Measurements from ENCODE around the gene DRGX.
A peak's percentile ranks its signal among the peaks of the same experiment; 100 is the strongest.

DRGX gene

DNA sequence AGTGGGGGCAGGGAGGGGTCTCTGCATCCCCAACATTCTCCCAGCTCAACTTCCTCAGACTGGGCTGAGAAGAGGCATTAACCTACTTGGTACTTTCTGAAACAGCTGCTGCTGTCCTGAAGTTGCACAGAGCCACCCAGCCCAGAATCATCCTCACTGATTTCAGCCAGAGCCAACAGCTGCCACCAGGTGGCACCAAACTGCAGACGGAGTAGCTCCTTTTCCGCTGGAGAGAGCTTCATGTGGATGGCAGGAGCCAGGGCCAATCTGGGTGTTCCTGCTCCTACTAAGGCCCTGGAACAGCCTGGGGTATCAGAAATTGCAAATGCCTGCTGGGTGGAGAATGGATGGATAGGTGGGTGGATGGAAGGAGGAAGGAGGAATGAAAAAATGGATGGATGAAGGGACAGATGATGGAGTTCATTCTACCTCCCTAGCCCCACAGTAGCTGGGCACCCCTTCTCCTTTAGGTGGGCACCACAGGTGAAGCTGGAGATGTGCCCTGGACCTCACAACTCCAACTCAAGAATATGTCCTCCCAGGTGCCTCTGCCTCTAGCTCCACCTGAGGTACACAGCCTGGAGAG lies 11.8 kb upstream of the DRGX start:
- Histone ChIP-seq H3K27me3 (ENCODE audit: insufficient read depth, low read length) (peaks cover 92% of the 10 kb centered on the region), H2AFZ (ENCODE audit: low read length, unreplicated experiment) (no peak overlapping the region), H3K4me3 (ENCODE audit: low read depth, low read length) (no peak overlapping the region), H3K27ac (ENCODE audit: low read depth, low read length) (no peak overlapping the region), H3K79me2 (ENCODE audit: control insufficient read depth, insufficient read depth, low read length, unreplicated experiment) (no peaks in the 10 kb centered on the region), H3K36me3 (ENCODE audit: insufficient read depth, low read length) (no peaks in the 10 kb centered on the region), H3K4me1 (ENCODE audit: control insufficient read depth, insufficient read depth, low read length, unreplicated experiment) (no peaks in the 10 kb centered on the region)

GRCh38 chr10:49407151-49407550 lies 11.3 kb upstream of the DRGX start:
- no peaks in the 10 kb centered on the region for H3K4me1 ChIP-seq (ENCODE audit: control insufficient read depth, insufficient read depth, low read length, unreplicated experiment)
- H3K79me2 ChIP-seq (ENCODE audit: control insufficient read depth, insufficient read depth, low read length, unreplicated experiment), result no peaks in the 10 kb centered on the region
- no peak overlapping the region for H2AFZ ChIP-seq (ENCODE audit: low read length, unreplicated experiment)
- H3K27me3 ChIP-seq (ENCODE audit: insufficient read depth, low read length), result peaks cover 92% of the 10 kb centered on the region
- H3K4me3 ChIP-seq (ENCODE audit: low read depth, low read length), result no peak overlapping the region
- no peaks in the 10 kb centered on the region for H3K36me3 ChIP-seq (ENCODE audit: insufficient read depth, low read length)
- no peak overlapping the region for H3K27ac ChIP-seq (ENCODE audit: low read depth, low read length)

DNA sequence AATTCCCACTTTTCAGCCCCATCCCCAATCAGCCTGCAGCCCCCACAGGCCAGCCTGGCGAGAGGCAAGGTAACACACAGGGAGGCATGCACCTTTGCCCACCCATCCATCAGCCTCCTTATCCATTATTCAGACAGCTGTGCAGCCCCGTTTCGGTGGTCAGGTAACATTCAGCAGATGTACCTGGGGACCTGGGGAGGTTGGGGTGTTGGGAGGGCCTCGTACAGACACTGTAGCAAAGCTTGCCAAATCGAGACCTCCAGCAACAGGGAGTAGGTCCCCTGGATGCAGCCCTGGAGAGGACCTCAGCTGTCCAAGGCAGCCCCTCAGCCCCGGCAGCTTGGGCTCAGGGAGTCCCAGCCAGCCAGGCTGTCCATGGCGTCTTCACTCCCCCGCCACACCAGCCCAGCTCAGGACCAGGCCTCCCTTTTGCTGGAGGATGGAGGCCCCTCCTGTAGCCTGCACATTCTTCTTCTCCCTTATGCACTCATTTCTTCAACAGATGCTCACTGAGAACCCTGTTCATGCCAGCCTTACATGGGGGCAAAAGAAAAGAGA lies 8.5 kb upstream of the DRGX start:
- Histone ChIP-seq H3K27ac (ENCODE audit: low read depth, low read length) (no peak overlapping the region), H3K79me2 (ENCODE audit: control insufficient read depth, insufficient read depth, low read length, unreplicated experiment) (no peaks in the 10 kb centered on the region), H2AFZ (ENCODE audit: low read length, unreplicated experiment) (no peak overlapping the region), H3K27me3 (ENCODE audit: insufficient read depth, low read length) (peaks cover 94% of the 10 kb centered on the region), H3K36me3 (ENCODE audit: insufficient read depth, low read length) (no peaks in the 10 kb centered on the region), H3K4me3 (ENCODE audit: low read depth, low read length) (no peak overlapping the region), H3K4me1 (ENCODE audit: control insufficient read depth, insufficient read depth, low read length, unreplicated experiment) (no peaks in the 10 kb centered on the region)

GRCh38 chr10:49403363-49403762 lies 7.5 kb upstream of the DRGX start:
- H2AFZ ChIP-seq (ENCODE audit: low read length, unreplicated experiment), result no peak overlapping the region
- H3K79me2 ChIP-seq (ENCODE audit: control insufficient read depth, insufficient read depth, low read length, unreplicated experiment), result no peaks in the 10 kb centered on the region
- H3K27ac ChIP-seq (ENCODE audit: low read depth, low read length), result no peak overlapping the region
- no peaks in the 10 kb centered on the region for H3K36me3 ChIP-seq (ENCODE audit: insufficient read depth, low read length)
- H3K4me1 ChIP-seq (ENCODE audit: control insufficient read depth, insufficient read depth, low read length, unreplicated experiment), result peaks cover 2% of the 10 kb centered on the region
- H3K4me3 ChIP-seq (ENCODE audit: low read depth, low read length), result no peak overlapping the region
- H3K27me3 ChIP-seq (ENCODE audit: insufficient read depth, low read length), result peaks cover 94% of the 10 kb centered on the region

- H3K4me3 ChIP-seq (ENCODE audit: low read depth, low read length), result no peak overlapping the region
- H2AFZ ChIP-seq (ENCODE audit: low read length, unreplicated experiment), result no peak overlapping the region
- H3K4me1 ChIP-seq (ENCODE audit: control insufficient read depth, insufficient read depth, low read length, unreplicated experiment), result peaks cover 5% of the 10 kb centered on the region
These were observed 4.5 kb upstream of the DRGX start for GRCh38 chr10:49400365-49400764.

DNA sequence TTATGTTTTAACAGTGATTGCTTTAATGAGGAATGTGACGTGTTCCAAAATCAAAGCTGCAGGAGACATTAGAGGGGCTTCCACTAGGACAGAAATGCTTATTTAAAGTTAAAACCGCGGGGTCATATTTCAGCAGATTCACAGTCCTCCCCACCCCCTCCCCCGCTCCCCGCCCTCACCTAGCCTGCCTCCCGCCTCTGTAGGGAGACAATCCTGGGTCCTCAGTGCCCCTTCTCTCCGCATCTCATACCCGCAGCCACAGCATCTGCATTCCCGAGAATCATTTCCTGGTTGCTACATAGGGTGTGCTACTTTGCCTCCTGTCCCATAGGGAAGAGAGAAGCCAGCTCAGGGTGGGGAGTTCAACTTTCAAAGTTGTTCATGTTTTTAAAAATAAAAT lies 3.1 kb upstream of the DRGX start:
- H3K79me2 ChIP-seq (ENCODE audit: control insufficient read depth, insufficient read depth, low read length, unreplicated experiment), result no peaks in the 10 kb centered on the region
- peaks cover 5% of the 10 kb centered on the region for H3K4me1 ChIP-seq (ENCODE audit: control insufficient read depth, insufficient read depth, low read length, unreplicated experiment)
- no peak overlapping the region for H3K27ac ChIP-seq (ENCODE audit: low read depth, low read length)
- no peaks in the 10 kb centered on the region for H3K36me3 ChIP-seq (ENCODE audit: insufficient read depth, low read length)
- peaks cover 100% of the 10 kb centered on the region for H3K27me3 ChIP-seq (ENCODE audit: insufficient read depth, low read length)
- H2AFZ ChIP-seq (ENCODE audit: low read length, unreplicated experiment), result no peak overlapping the region
- H3K4me3 ChIP-seq (ENCODE audit: low read depth, low read length), result no peak overlapping the region

More at GRCh38 chr10:49400365-49400764, 4.5 kb upstream of the DRGX start:
- Histone ChIP-seq H3K79me2 (ENCODE audit: control insufficient read depth, insufficient read depth, low read length, unreplicated experiment) (no peaks in the 10 kb centered on the region), H3K27ac (ENCODE audit: low read depth, low read length) (no peak overlapping the region), H3K36me3 (ENCODE audit: insufficient read depth, low read length) (no peaks in the 10 kb centered on the region), H3K27me3 (ENCODE audit: insufficient read depth, low read length) (peaks cover 100% of the 10 kb centered on the region)

DNA sequence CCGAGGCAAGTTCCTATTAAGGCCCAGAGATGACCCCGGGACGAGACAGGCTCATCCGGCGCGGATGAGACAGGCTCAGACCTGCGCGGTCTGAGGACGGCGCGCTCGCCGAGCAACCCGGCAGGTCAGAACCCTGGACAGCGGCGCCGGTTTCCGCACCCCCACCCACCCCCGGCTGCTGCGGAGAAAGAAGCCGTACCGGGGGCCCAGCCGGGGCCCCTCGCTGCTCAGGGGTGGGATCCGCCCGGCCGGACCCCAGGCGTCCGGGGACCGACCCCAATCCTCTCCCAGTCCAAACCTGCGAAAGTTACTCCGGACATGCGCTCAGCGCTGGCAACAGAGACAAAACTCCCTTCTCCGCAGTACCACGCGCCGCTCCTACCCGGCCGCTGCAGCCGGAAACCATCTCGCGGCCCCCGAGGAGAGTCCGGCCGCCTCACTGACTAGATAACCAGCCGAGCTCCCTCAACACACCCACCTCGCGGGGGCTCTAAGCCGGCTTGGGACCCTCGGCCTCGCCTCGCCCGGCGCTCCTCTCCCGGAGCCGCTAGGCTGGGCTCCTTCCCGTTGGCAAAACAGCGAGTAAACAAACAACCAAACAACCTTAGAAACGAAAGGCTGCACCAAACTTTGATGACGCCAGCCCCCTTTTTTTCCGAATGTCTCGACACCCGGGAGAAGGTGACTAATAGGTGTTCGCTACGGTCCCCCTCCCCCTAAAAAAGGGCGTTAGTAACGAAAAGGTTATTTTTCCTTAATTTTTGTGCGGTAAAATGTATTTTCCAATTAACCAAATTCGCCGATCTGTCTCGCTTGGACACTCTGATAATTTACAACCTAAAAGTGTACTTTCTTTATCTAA lies 2.3 kb upstream of the DRGX start:
- Histone ChIP-seq H3K4me3 (ENCODE audit: low read depth, low read length) (peak overlapping the region; percentile 38; the same call in 1 of the 2 replicates), H3K36me3 (ENCODE audit: insufficient read depth, low read length) (no peaks in the 10 kb centered on the region), H3K79me2 (ENCODE audit: control insufficient read depth, insufficient read depth, low read length, unreplicated experiment) (no peaks in the 10 kb centered on the region), H2AFZ (ENCODE audit: low read length, unreplicated experiment) (no peak overlapping the region), H3K27ac (ENCODE audit: low read depth, low read length) (no peak overlapping the region), H3K4me1 (ENCODE audit: control insufficient read depth, insufficient read depth, low read length, unreplicated experiment) (peaks cover 5% of the 10 kb centered on the region), H3K27me3 (ENCODE audit: insufficient read depth, low read length) (peaks cover 100% of the 10 kb centered on the region)

DNA sequence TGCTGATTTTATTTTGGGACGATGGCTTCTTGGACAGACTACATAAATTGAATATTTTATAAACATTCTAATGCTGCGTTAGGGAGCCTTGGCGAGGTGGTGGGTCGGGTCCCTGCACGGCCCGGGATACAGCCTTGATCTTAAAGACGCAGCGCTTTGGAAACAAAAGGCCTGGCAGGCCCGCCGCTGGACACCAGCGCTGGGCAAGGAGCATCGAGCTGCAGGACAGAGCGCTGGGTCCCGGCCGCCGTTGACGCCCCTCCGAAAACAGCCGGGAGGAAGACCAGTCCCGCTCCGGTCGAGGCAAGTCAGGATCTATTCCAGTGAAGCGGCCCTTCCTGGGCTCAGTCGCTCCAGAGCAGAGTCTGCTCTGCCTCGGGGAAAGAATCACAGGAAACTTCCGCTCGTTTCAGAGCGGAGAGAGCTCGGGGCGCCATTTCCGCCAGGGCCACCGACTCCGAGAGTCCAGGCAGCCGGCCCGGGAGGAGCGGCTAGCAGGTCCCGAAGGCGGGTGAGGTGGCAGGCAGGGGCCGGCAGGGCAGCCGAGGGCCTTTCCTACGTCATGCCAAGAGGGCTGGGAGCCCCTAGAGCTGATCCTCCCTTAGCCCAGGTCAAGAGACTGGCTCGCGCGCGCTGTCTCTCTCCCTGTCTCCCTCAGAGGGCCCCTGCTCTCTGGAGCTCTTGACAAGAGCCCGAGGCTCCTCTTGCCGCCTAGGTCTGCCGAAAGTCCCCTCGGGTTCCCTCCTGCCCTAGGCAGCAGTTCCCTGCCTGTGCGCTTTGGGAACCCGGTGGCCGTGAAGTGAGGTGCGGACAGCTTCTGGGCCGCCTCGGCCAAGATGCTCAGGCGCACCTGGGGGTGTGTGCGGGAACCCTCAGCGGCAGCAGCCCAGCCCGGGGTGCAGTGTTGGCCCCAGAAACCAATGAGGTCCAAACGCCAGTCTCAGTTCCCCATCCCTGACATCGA lies 1.4 kb upstream of the DRGX start:
- no peaks in the 10 kb centered on the region for H3K36me3 ChIP-seq (ENCODE audit: insufficient read depth, low read length)
- no peak overlapping the region for H3K27ac ChIP-seq (ENCODE audit: low read depth, low read length)
- H3K4me1 ChIP-seq (ENCODE audit: control insufficient read depth, insufficient read depth, low read length, unreplicated experiment), result peaks cover 5% of the 10 kb centered on the region
- H2AFZ ChIP-seq (ENCODE audit: low read length, unreplicated experiment), result no peak overlapping the region
- H3K79me2 ChIP-seq (ENCODE audit: control insufficient read depth, insufficient read depth, low read length, unreplicated experiment), result no peaks in the 10 kb centered on the region
- H3K27me3 ChIP-seq (ENCODE audit: insufficient read depth, low read length), result peaks cover 100% of the 10 kb centered on the region
- no peak overlapping the region for H3K4me3 ChIP-seq (ENCODE audit: low read depth, low read length)

DNA sequence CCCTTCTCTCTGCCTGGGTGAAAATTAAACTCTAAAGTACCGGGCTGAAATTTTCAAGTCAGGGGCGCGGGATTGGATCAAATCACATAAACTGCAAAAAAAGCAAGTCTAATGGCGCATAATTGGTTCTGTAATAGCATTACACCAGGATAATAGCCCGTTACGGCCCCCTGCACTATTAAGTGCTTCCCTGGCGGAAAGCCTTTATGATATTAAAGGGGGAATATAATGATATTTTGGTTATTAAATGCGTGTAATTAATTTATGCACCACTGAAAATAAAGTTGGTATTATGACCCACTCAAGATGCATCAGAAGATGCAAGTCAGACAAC lies 744 bp upstream of the DRGX start:
- peaks cover 100% of the 10 kb centered on the region for H3K27me3 ChIP-seq (ENCODE audit: insufficient read depth, low read length)
- H2AFZ ChIP-seq (ENCODE audit: low read length, unreplicated experiment), result no peak overlapping the region
- H3K27ac ChIP-seq (ENCODE audit: low read depth, low read length), result no peak overlapping the region
- no peaks in the 10 kb centered on the region for H3K36me3 ChIP-seq (ENCODE audit: insufficient read depth, low read length)
- H3K4me3 ChIP-seq (ENCODE audit: low read depth, low read length), result no peak overlapping the region
- H3K79me2 ChIP-seq (ENCODE audit: control insufficient read depth, insufficient read depth, low read length, unreplicated experiment), result no peaks in the 10 kb centered on the region
- H3K4me1 ChIP-seq (ENCODE audit: control insufficient read depth, insufficient read depth, low read length, unreplicated experiment), result peaks cover 5% of the 10 kb centered on the region

DNA sequence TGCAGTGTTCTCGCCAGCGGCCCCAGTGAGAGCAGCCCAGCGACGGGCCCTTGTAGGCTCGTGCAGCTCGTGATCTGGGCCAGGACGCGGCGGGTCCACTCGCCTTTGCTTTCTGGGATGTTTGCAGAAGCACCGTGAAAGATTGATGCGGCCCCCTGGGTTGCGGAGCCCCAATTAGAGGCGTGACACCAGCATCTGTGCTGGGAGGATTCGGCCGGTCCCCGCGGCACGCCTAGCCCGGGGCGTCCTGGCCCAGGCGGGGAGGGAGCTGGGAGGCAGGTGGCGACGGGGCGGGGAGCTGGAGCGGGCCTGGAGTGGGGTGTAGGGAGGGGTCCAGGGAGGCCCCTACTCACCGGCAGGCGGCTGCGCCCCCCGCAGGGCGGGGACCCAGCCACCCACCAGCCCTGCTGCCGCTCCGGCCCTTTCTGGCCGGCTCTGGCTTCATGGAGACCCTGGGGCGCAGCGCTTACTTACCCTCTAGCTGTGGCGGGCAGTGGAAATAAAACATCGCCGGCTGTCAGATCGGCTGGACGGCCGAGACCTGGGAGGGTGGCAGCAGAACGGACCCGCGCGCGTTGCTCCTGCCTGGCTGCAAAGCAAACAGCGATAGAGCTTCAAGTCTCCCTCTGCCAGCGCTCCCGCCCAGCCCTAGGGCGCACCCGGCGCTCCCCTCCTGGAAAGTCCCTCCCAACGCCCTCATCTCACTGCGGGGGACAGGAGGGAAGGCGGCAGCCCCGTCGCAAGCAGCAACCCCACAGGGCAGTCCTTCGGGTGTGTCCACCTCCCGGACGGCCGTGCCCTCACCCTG lies 752 bp downstream of the DRGX start:
- H3K27ac ChIP-seq (ENCODE audit: low read depth, low read length), result no peak overlapping the region
- H3K4me1 ChIP-seq (ENCODE audit: control insufficient read depth, insufficient read depth, low read length, unreplicated experiment), result peaks cover 5% of the 10 kb centered on the region
- H3K27me3 ChIP-seq (ENCODE audit: insufficient read depth, low read length), result peaks cover 100% of the 10 kb centered on the region
- H3K79me2 ChIP-seq (ENCODE audit: control insufficient read depth, insufficient read depth, low read length, unreplicated experiment), result no peaks in the 10 kb centered on the region
- H2AFZ ChIP-seq (ENCODE audit: low read length, unreplicated experiment), result no peak overlapping the region
- H3K4me3 ChIP-seq (ENCODE audit: low read depth, low read length), result peak overlapping the region; percentile 32; the same call in 1 of the 2 replicates
- H3K36me3 ChIP-seq (ENCODE audit: insufficient read depth, low read length), result no peaks in the 10 kb centered on the region
